ENCODE data around the gene BTLA.
"Not testable (repeated sequence)": the region's sequence is repeated elsewhere in the genome, so short reads cannot be mapped to it uniquely, and the experiment has no call there.

BTLA gene, protein sequence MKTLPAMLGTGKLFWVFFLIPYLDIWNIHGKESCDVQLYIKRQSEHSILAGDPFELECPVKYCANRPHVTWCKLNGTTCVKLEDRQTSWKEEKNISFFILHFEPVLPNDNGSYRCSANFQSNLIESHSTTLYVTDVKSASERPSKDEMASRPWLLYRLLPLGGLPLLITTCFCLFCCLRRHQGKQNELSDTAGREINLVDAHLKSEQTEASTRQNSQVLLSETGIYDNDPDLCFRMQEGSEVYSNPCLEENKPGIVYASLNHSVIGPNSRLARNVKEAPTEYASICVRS

DNA sequence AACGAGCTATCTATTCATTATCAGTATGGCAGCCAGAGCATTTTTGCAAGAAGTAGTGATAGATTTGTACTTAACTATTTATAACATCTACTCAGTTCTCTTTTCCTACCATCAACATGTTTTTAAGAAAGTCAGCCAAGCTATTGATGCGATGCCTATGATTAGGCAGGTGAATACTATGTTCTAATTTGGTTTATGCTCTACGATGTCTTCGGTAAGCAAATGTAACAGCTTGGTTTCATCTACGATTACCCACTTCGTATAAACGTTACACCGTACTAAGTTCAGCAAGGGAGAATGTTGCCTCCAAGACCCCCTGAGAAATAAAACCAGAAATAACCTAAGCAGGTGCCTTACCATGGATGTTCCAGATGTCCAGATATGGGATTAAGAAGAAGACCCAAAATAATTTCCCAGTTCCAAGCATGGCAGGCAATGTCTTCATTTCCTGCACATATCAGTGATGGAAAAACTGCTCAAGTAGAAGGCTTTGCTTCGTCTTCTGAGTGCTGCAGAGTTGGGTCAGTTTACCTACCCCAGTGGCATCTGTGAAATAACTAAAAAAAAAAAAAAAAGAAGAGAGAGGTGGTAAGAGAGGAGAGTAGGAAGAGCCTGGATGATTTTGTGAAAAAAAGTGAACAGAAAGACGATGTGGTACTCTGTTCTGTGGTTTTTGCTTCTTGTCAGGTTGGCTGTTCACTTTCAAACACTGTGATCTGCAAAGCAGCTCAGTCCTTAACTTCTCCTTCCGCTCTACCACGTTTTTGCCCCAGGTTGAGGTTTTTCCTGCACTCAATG lies at the start of gene BTLA:
Gene BTLA (minus strand): TSS at position 559 of the 798 bp plus-strand sequence. CDS start 114 bp downstream, at position 445.
- DNase-seq, result peak in 4 of 6 experiments; percentile 4 to 71 (median 48)

DNA sequence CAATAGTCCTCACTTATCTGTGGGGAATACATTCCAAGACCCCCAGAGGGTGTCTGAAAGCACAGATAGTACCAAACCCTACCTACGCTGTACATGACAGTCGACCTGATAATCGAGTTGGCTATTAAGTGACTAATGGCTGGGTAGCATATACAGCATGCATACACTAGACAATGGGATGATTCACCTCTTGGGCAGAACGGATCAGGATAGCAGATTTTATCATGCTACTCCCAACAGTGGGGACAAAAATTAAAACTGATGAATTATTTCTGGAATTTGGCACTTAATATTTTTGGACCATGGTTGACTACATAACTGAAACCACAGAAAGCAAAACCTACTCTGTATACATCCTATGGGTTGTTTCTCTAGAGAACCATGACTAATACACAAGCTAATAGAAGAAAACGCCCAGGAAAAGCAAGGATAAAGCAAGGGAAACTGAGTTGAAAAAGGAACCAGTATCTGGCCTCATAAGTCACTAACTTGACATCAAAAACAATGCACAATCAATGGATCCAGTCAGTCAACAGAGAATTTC lies 47.0 kb upstream of the BTLA start:
- no peak for DNase-seq

DNA sequence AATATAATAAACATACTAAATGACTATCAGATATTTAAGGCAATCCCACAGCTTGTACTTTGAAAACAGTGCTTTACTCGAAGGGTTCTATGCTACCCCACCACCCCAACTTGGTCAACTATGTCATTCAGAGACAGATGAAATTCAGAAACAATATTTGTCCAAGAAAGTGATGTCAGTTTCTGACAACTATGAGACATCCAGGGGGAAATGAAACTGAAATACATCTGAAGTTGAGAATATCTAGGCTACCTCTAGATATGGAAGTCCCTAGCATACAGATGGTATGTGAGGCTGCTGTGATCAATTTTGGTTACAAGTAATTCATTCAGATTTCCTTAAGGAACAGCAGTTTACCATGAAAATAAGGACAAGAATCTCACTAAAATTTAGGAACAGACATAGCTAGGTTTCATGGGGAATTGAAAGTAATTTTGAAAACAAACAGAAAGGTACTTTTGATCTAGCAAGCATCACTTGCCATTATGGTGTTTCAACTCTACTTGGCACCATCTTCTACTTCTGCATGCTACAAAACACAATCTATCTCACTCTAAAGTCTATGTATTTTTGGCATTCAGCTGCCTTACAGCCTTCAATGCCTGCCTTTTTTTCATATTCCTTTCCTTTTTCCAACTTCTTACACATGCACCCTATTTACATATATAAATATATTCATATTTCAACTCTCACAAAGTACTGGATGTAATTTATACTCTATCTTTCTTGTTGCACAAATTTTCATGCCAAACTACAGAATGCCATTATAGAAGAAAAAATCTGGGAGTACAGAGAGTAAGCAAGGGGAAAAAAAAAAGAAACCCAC lies 40.8 kb upstream of the BTLA start:
- no peak for DNase-seq

DNA sequence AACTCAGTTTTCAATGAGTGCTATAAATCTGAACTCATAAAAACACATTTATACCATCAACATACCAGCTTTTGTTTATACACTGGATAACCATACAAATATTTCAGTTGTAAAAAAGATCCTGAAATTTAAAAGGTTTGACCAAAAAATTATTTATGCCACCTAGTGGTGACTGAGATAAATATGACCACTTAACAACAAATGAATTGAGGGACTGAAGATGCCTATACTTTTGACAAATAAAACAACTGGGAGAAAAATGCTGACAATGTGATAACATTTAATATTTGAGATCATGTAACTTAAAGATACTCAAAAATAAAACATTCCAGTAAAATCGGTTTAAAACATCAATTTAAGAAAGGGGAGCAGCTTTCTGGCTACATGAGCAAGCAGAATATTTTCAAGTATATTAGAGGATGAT lies 32.1 kb upstream of the BTLA start:
- DNase-seq, result peak in 3 of 6 experiments; percentile 2 to 25 (median 12)

DNA sequence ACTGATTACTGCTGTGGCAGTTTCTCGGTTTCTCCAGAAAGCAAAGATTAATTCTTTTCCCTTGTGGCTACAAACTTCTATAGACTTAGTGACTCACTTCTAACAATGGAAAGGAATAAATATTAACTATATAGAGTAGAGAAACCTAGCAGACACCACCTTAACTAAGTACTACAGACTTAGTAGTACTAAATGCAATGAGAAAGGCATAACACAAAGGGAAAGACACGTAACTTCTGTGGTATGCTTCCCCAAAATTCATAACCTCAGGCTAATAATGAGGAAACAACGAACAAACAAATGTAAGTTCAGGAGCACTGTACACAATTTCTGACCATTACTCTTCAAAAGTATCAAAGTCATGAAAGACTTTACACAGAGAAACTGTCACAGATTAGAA lies 31.3 kb upstream of the BTLA start:
- DNase-seq, result no peak

DNA sequence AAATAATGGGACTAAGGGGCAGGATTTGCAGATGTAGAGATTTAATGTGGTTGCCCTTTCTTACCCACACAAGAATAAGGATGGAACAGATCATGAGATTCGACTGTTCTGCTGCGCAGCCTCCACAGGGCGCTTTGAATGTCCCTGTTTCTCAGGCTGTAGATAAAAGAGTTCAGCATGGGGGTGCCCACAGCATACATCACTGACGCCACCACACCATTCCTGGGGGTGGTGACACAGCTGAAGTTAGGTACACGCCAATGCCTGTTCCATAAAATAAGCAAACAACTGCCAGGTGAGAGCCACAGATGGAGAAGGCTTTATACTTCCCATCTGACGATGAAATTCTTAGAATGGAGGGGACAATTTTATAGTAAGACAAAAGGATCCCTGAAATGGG lies 24.9 kb upstream of the BTLA start:
- not testable (repeated sequence) for DNase-seq

DNA sequence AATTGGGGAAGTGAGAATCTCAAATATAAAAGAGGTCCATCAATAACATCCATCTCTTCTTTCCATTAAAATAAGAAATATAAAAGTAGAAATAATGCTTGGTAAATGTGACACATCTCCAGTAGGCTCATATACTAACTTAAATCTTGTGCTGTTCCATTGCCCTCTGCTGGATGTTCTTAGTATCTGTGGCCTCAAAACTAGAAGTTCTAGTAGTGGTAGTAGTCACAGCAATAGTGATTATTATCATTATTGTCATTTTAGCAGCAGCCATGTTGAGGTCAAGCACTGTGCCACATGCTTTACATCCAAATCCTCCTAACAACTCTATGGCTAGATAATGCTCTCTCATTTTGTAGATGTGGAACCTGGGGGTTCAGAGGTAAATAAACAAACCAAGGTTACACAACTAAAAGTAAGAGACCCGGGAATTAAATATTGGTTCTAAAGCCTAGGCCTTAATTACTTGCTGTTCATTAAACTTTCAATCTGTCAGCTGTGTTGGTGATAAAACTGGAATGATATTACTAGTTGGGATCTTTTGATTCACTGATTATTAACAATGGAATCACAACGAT lies 20.2 kb upstream of the BTLA start:
- DNase-seq, result peak in 5 of 6 experiments; percentile 9 to 69 (median 44)

DNA sequence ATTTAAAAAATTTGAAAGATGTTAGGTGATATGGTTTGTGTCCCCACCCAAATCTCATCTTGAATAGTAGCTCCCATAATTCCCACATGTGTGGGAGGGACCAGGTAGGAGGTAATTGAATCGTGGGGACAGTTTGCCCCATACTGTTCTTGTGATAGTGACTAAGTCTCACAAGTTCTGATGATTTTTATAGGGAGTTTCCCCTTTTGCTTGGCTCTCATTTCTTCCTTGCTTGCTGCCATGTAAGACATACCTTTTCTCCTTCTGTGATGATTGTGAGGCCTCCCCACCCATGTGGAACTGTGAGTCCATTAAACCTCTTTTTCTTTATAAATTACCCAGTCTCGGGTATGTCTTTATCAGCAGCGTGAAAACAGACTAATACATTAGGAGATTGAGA lies 19.7 kb upstream of the BTLA start:
- not testable (repeated sequence) for DNase-seq

DNA sequence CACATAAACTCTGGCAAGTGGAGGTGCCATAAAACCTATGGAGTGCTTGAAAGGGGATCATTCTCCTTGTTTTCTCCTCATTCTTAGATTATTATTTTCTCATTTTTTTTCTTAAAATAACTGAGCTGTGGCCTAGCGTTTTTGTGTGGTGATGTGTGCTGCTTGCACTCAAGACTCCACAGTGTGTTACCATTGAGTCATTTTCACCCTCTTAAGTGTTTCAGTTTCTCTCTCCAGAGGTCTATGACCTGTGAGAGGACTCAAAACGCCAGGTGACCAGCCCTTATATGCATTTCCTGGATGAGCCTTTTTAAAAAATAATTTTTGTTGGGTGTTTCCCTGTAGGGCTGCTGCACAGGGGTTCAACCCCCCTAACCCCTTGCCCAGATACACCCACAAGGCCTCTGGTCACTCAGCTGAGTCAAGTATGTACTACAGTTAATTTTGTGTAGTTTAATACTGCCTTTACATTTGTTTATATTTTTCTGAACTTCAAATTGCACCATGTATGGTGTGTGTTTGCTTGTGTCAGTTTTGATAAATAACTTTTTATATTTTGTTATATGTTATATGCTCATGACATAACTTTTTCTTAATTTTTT lies 15.4 kb upstream of the BTLA start:
- no peak for DNase-seq

DNA sequence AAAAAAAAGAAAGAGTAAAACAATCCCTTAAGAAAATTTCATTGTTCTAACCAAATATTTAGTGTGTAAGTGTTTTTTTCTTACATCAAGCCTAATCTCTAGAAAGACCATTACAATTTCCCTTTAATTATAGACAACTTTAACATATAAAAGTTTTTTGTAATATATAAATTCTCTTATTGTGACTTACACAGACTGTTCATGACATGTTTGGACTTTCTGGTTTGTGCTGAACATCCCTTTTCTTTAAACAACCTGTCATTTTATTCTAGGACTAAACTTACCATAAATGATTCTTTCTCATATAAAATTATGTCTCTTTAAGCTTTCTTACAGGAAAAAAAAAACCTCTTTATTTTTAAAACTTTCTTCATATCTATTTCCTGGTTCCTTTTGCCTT lies 13.0 kb upstream of the BTLA start:
- no peak for DNase-seq

DNA sequence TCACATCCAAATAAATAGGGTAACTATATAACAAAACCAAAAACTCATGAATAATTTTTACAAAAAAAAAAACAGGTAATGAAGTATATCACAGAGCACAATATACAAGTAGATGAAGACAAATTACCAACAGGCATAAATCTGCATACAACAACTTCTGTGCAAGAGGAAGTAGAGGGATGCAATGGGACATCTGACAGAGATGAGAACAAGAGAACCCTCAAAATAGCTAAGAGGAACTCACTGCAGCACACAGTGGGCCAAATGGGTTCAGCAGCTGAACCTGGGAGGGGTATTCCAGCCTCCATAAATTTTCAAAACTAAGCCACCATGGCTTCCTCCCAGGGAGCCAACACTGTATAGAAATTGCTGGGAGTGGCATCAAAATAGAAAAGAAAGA lies 9.6 kb upstream of the BTLA start:
- DNase-seq, result no peak

DNA sequence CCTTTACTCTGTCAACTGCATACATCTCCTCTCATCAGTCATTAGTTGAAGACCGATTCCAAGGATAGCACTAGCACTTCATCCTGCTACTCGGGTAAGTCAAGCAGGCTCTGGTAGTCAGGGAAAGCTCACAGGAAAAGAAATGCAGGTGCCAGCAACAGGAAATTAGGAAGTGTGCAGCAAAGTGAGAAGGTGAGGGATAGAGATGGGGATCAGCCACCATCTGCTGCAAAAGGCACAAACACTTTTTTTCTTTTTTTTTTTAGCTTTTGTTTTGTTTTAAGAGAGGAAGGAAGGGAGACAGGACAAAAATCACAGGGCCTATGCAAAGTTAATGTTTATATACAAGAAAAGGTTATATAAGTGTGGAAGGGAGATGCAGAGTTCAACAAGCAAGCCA lies 9.0 kb upstream of the BTLA start:
- DNase-seq, result no peak

DNA sequence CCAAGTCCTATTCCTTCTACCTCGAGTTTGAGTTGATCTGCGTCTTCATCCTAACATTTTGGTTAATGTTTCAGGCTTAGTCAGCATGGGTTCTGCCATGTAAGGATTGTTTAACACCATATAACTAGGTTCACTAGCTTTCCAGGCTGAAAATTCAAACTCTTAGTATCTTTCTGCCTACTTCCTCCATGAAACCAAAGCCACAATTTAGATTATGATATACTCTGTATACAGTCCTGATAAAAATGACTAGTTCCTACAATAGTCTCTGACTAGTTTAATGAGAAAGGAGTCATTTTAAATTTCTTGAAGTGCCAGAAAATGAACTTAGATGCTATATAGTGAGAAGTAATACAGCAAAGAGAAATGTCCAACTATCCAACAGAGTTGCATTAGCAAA lies 6.6 kb upstream of the BTLA start:
- DNase-seq, result no peak

DNA sequence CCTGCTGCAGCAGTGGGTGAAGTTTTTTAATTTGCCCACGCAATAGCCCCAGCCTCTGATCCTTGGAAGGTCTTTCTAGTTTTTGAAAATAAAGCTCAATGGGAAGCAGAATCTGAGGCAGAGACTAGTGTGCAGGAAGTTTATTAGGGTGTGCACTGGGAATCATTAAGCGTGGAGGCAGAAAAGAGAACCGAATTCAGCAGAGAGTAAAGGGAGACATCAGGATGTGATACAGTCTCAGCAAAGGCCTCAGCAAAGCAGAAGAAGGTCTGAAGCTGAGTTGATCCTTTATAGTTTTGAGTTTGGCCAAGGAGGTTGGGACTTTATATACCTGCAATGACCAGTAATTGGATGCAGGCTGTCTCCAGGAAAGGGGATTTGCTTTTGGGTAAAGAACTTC lies 4.9 kb upstream of the BTLA start:
- DNase-seq, result no peak

DNA sequence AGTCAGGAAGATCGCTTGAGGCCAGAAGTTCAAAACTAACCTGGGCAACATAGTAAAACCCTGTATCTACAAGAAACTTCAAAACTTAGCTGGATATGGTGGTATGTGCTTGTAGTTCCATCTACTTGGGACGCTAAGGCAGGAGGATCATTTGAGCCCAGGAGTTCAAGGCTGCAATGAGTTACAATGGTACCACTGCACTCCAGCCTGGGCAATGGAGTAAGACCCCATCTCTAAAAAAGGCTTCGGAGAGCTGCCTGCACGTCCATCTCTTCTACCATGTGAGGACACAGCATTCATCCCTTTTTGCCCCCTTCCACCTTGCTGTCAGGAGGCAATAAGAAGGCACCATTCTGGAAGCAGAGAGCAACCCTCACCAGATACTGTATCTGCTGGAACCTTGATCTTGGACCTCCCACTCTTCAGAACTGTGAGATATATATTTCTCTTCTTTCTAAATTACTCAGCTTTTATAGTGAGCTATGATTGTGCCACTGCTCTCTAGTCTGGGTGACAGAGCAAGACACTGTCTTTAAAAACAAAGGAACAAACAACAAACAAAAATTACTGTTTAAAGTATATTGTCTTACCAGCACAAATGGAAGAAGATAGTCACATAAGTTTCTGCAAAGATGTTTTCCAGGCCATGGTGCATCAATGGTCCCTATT lies 4.2 kb upstream of the BTLA start:
- DNase-seq, result no peak

DNA sequence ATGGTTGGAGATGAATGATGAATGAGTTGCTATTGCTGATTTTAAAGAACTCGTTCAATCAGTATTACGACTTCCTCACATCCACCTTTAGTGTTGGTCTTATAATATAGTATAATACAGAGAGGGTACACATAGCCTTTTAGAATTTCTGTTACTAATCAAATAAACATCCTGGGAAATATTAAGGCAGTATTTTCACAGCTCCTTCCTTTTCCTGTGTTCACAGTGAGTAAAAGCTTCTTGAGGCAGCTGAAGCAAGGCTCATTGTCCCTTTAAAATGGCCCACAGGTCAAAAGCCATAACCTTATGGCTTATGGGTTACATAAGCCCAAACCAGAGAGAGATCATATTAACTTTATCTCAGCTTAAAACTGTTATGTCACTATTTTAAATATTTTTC lies 1.3 kb upstream of the BTLA start:
- DNase-seq, result no peak

DNA sequence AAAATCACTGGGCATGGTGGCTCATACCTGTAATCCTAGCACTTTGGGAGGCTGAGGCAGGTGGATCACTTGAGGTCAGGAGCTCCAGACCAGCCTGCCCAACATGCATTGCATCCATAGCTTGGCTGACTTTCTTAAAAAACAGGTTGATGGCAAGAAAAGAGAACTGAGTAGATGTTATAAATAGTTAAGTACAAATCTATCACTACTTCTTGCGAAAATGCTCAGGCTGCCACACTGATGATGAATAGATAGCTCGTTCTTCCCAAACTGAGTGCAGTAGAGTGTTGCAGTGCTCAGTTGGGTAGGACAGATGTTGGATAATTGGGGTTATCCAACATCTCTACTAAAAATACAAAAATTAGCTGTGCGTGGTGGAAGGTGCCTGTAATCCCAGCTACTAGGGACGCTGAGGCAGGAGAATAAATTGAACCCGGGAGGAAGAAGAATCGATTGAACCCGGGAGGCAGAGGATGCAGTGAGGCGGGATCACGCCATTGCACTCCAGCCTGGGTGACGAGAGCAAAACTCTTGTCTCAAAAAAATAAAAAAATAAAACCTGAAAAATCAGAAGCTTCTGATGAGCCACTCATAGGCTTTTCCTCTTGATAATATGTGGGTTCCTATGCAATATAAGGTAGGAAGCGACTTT lies 1.2 kb downstream of the BTLA start:
- peak in 1 of 6 experiments; percentile 21 for DNase-seq

DNA sequence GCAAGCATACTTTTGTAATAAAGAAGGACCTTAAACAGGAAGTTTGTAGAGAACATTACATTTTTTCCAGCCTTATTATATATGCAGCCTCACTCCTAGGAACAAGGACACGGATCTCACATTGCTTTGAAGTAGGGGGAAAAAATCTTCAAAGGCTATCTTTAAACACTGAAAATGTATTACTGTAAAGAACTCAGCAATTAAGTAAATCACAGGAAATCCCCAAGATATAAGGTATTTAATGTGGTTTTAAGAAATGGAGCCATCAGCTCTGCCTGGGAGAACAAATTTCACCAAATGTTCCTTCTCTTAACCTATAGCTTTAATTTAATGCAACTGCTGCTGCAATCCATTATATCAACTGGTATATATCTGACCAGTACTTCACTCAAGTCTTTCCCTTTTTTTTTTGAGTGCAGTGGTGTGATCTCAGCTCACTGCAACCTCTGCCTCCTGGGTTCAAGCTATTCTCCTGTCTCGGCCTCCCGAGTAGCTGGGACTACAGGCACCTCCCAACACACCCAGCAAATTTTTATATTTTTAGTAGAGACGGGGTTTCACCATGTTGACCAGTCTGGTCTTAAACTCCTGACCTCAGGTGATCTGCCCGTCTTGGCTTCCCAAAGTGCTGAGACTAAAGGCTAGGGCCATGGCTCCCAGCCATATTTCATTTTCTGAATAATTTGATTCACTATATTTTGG lies 2.8 kb downstream of the BTLA start:
- peak in 2 of 6 experiments; percentile 15 to 29 for DNase-seq

DNA sequence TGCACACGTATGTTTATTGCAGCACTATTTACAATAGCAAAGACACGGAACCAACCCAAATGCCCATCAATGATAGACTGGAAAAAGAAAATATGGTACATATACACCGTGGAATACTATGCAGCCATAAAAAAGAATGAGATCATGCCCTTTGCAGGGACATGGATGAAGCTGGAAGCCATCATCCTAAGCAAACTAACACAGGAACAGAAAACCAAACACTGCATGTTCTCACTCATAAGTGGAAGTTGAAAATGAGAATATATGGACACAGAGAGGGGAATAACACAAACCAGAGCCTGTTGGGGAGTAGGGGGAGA lies 4.9 kb downstream of the BTLA start:
- not testable (repeated sequence) for DNase-seq

DNA sequence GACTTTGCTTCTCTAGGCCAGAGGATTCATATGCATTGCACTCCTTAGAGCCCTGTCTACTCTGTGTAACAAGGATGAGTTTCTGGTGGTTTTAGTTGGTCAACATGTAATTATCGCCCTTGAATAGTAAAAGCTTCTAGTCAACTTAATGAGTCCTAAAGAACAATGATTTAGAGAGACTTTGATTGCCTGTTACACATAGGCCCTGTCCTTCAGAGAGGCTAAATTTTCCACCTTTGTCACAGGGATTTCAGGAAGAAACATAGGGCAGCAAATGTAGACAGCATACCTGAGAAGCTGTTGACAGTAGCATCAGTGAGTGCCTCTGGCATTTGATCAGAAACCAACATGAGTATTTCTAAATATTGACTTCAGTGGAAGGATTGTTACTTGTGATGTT lies 7.1 kb downstream of the BTLA start:
- DNase-seq, result no peak

DNA sequence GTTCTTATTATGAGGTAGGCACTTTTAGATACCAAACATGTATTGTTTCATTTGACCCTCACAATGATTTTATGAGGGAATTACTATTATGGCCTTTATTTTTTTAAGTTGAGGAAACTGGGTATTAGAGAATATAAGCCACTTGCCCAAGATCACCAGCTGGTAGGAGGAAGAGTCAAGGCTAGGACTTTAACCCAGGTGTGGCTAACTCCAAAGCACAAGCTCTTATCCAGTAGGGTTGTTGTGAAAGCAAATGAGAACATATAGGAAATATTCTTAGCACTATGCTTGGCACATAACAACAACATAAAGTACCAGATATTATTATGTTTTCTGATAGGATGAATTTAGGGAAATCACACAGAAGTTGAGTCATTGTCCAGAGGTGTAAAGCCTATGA lies 7.9 kb downstream of the BTLA start:
- no peak for DNase-seq
